GM12892 (cell line): ENCODE data around the gene DCAF12L1. TPM values are rescaled to one million over a fixed set of nuclear protein-coding genes. Genes with fewer than 3 reads are reported as not detected.

Experiments used
- DNase-seq: peaks from one replicate; pipeline ENCODE4 v3.0.0; 2011; ENCODE audit not compliant: insufficient read length
- FAIRE-seq: peaks from 2 replicates; lab custom pipeline; 2011; peaks lifted over from hg19 to GRCh38; lab: Jason Lieb, UNC
- POLR2A ChIP-seq: IDR thresholded peaks from 2 replicates; pipeline ENCODE4 v1.6.1; 2011; ENCODE audit warnings: low read depth, low read length, control low read depth
- POLR2AphosphoS5 ChIP-seq: IDR thresholded peaks from 2 replicates; pipeline ENCODE4 v1.6.1; 2011; ENCODE audit warnings: low read depth, low read length, control low read depth
- TAF1 ChIP-seq: IDR thresholded peaks from 2 replicates; pipeline ENCODE4 v1.6.1; 2011; ENCODE audit warnings: low read depth, mild to moderate bottlenecking, control low read depth, low read length, borderline replicate concordance
- polyA plus RNA-seq: library from polyadenylated mRNA; unstranded; fragments of >200 nt; gene quantifications from one replicate; pipeline ENCODE4 v1.2.1, GENCODE V29; 2012; ENCODE audit warnings: missing spikeins, inconsistent platforms; ENCODE audit not compliant: missing spikeins

The DCAF12L1 gene
- polyA plus RNA-seq = not detected

- no peak for FAIRE-seq
- DNase-seq = no peak
- TF ChIP-seq POLR2A (no peak), POLR2AphosphoS5 (no peak), TAF1 (no peak)
Observed at GRCh38 chrX:126552313-126553022, at the start of gene DCAF12L1. TSS of gene DCAF12L1 (minus strand) at chrX:126552814. CDS start at chrX:126552608, 206 bp downstream.

DNA sequence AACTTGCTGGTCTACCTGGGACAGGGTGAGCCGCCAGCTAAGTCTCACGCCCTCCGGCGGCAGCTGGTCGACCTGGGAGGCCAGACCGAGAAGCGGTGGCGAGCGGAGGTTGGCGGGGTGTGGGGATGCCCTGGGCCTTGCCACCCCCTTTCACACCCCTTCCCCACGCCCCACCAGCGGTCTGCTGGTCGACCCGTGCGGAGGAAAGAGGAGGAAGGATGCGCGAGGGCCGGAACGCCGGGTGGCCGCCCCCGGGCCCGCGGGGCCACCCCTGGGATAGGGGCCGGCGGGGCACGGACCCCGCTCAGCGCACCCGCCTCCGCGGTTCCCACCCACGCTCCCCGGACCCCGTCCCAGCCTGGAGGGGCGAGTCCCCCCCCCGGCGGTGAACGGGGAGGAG is 28.3 kb upstream of the DCAF12L1 start:
- TF ChIP-seq POLR2A = no peak
- TF ChIP-seq TAF1 = no peak
- no peak for TF ChIP-seq POLR2AphosphoS5
- DNase-seq (no peak), FAIRE-seq (peak; percentile 76)

GRCh38 chrX:126575911-126576310 is 23.3 kb upstream of the DCAF12L1 start:
- DNase-seq = no peak
- FAIRE-seq = no peak
- TF ChIP-seq POLR2AphosphoS5 (no peak), POLR2A (no peak), TAF1 (no peak)

GRCh38 chrX:126557151-126557550 is 4.5 kb upstream of the DCAF12L1 start:
- DNase-seq (no peak), FAIRE-seq (no peak)
- no peak for TF ChIP-seq POLR2A
- TF ChIP-seq TAF1 = no peak
- no peak for TF ChIP-seq POLR2AphosphoS5

- DNase-seq = no peak
- FAIRE-seq = no peak
- TF ChIP-seq TAF1 (no peak), POLR2A (no peak), POLR2AphosphoS5 (no peak)
Observed at GRCh38 chrX:126551725-126552312, 795 bp downstream of the DCAF12L1 start.

DNA sequence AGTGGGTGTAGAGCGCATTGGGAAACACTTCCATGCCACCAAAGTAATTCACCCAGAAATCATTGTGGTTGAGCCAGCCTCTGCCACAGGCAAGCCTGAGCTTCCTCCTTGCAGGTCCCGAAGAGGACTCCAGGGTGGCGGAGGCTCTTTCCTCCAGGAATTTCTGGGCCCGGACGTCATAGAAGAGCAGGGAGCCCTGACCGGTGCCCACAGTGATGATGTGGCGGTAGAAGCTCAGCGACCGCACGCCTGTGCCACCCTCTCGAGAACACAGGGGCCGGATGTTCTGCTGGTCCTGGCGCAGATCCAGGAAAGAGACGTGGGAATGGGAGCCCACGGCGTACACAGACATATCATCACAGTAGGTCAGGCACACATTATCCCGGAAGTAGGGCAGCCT is 1.3 kb downstream of the DCAF12L1 start:
- DNase-seq (no peak), FAIRE-seq (no peak)
- no peak for TF ChIP-seq POLR2AphosphoS5
- TF ChIP-seq POLR2A = no peak
- no peak for TF ChIP-seq TAF1

DNA sequence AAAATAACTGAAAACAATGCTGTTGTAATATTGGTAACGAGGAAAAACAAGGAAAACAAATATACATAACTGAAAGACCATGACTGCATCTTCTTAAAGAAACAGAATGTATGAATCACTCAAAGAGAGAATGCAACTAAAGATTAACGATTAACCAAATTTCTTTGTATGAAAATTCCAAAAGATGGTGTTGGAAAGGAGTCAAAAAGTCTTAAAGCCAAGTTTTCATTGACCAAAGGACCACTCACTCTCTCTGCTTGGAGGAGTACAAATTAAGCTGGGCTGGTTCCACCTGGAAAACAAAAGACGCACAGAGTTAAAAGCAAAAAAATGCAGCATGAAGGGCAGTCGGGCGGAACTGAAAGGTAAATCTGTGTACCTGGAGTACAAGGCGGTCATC is 1.8 kb downstream of the DCAF12L1 start:
- no peak for DNase-seq
- no peak for FAIRE-seq
- TF ChIP-seq TAF1 (no peak), POLR2AphosphoS5 (no peak), POLR2A (no peak)

- no peak for FAIRE-seq
- no peak for DNase-seq
- no peak for TF ChIP-seq TAF1
Observed at GRCh38 chrX:126509923-126510322, 42.7 kb downstream of the DCAF12L1 start.
